ENCODE measurements around the gene NFASC.

The NFASC gene

DNA sequence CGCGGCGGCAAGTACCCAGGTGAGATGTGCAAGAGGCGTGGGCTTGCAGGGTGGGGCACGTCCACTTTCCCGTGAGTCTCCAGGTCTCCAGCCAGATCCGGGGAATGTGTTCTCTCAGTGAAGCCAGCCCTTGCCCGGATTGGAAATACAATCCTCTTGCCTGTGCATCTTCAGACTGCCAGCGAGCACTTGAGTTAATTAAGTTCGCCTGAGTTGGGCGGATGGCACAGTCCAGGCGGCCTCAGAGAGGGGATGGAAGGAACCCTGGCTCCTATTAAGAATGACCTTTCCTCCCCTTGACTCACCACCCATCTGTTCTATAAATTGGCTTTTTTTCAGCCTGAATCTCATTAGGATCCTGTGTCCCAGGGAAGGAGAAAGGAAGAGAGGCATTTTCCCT, 139.0 kb downstream of the NFASC start:
- DNase-seq (ENCODE audit: low spot score) = no peak

DNA sequence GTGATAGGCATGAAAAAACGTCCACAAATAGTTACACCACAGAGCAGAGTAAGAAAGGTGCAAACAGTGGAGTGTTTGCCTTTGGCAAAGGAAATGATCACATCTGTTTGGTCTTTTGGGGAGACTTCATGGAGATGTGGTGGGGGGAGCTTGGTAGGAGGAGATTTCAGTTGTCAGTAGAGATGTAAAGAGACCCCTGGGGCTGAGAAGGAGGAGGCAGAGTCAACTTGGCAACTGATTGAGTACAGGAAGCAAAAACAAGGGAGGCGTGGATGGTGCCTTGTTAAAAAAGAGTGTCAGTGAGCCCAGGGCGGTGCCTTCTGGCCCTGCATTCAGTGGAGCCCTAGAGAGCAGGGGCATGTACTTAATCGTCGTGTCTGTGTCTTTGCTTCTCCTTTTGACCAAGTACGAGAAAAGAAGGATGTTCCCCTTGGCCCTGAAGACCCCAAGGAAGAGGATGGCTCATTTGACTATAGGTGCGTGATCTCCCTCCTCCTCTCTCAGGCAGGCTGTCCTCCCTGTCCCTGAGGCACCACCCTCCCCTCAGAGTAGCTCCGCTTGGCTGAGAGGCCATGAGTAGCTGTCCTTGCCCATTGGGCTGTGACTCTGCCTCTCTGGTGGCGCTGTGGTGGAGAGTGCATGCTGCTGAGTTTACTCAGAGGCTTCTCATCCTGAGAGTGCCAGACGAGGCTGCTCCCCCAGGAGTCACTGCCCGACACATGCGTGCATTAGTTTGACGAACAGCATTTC, 141.9 kb downstream of the NFASC start:
- no peak for DNase-seq (ENCODE audit: low spot score)

- DNase-seq (ENCODE audit: low spot score) = peak; percentile 60
Observed at GRCh38 chr1:205013683-205014367, 143.2 kb downstream of the NFASC start.

DNA sequence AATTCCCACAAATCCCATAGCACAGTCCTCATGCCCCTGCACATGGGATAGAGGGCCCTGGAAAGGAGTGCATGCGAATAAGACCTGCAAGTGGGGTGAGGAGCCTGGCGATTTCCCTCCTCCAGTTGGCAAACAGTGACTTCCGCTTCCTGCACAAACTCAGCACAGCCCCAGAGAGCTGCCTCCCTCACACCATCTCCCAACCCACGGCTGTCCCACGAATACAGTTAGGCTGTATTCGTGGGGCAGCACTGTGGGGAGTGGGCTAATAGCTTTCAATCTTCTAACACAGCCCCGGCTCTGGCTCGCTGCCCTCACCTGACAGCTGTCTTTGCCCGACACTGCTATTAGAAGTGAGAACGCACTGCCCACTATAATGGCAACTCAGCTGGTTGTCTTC, 144.1 kb downstream of the NFASC start:
- DNase-seq (ENCODE audit: low spot score) = no peak

DNA sequence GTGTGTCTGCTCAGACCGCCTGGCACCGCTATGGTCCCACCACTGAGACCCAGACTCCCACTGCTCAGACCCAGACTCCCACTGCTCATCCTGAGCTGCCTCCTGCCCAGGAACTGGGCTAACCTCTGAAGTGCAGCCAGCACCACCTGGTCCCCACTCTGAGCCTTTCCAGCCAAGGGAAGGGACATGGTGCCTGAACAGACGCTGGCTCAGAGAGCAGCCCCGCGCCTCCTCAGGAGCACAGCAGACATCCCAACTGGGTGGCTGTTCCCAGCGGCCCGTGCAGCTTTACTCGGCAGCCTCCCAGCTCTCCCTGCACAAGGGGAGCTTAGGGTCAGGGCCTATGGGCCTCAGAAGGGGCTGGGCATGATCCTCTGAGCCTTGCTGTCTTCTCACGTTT, 144.6 kb downstream of the NFASC start:
- no peak for DNase-seq (ENCODE audit: low spot score)

DNA sequence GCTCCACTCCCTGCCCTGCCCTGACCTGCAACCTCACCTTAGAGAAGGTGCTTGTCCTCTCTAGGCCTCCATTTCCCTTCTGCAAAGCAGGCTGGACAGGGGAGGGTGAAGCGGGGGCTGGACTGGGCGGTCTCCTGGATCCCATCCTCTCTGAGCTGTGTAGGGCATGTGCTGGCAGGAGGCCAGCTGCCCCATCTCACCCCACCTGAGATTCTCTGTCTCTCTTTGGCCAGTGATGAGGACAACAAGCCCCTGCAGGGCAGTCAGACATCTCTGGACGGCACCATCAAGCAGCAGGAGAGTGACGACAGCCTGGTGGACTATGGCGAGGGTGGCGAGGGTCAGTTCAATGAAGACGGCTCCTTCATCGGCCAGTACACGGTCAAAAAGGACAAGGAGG, 145.4 kb downstream of the NFASC start:
- no peak for DNase-seq (ENCODE audit: low spot score)

DNA sequence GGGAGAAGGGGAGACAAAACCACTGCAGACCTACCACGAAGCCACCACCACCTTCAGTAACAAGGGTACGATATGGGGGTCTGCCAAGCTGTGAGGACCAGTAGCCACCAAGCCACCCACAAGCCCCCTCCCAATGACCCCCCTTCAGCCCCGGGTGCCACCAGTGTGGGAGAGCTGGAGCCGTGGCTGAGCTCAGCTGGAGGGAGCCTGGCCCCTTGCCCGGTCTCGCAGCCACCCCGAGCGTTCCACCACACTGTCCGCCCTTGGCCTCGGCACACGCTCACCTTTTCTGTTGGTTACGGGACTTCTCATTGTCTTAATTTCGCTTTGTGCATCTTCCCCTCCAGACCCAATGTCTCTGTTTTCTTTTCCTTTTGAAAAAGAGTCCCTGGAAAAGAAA, 145.9 kb downstream of the NFASC start:
- DNase-seq (ENCODE audit: low spot score) = no peak

DNA sequence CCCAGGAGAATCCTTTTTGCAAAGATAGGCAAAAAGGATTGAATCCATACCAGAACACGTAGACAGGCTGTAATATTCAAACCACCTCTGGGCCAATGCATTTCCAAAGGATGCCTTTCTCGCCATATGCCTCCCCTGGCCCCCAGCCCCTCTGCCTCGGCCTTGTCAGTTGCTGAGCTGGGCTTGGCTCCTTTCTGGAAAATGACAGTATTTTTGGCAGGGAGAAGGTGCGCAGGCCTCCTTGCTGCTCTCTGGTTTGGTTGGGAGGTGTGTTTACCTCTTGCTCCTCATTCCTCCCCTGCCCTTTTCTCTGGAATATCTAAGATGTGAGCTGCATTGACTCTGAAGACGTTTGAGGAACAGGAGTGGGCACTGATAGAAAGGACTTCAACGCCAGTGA, 146.3 kb downstream of the NFASC start:
- DNase-seq (ENCODE audit: low spot score) = no peak

DNA sequence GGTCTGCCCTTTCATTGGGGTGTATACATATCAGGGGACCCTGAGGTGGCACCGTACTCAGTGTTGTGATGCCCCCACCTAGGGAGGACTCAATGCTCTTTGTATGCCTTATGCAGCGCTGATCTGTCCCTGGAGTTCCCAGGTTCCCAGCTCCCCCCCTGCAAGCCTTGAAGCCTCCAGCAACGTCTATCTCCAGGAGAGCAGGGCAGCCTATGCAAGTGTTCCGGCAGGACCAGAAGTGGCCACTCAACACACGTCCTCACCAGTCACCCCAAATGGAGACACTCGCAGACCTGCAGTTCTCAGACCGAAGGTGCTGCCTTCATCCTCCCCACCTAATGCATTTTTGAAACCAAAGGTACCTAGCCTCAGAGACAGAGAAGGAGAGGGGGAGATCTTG, 147.1 kb downstream of the NFASC start:
- DNase-seq (ENCODE audit: low spot score) = no peak

DNA sequence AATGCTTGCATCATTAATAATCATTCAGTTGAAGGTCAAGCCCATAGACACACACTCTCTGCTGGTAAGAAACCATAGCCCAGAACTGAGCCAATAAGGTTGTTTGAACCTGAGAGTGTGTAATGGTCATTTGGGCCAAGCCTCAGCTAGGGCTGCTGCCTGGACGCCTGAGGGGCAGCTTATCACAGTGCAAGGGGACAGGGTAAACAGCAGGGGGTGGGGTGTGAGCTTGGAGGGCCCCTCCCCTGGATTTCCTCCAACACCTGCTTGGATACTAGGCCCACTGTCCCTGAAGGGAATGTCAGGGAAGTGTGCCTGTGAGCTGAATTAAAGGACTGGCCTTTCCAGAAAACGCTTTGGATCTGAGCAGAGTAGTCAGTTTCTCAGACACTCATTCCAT, 147.7 kb downstream of the NFASC start:
- DNase-seq (ENCODE audit: low spot score) = no peak

DNA sequence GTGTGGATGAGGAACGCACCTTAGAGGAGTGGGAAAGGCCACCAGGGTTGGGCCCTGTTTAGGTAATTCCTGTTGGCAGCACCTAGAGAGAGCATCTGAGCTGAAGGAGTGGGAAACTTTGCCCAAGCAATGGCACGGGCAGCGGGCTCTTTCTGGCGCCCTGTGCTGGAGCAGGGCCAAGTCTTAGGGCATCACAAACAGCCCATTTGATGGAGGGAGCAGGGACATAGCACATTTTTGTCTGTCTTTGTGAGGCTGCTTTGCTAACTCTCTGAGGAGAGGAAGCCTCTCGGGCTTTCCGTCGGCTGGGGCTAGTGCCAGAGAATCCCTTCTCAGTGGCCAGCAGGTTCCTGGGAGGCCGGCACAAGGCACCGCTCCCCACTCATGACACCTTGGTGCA, 149.8 kb downstream of the NFASC start:
- no peak for DNase-seq (ENCODE audit: low spot score)

GRCh38 chr1:205024679-205025078, 154.0 kb downstream of the NFASC start:
- DNase-seq (ENCODE audit: low spot score) = no peak

DNA sequence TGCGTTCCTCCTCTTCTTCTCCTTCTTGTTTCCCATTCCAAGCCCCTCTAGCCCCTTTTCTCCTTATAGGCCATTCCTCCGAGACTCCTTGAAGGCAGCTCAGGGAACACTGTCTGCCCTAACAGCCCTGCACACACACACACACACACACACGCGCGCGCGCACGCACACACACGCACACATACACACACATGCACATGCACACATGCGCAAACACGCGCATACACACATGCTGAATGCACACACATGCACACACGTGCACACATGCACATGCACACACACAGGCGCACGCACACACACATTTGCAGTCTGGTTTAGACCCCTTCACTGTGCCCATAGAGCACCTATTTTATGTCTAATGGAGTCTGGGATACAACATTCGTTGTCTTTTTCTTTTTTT, 154.6 kb downstream of the NFASC start:
- DNase-seq (ENCODE audit: low spot score) = no peak

GRCh38 chr1:205026181-205026580, 155.5 kb downstream of the NFASC start:
- peak; percentile 58 for DNase-seq (ENCODE audit: low spot score)

- no peak for DNase-seq (ENCODE audit: low spot score)
Observed at GRCh38 chr1:205028390-205028789, 157.7 kb downstream of the NFASC start.

DNA sequence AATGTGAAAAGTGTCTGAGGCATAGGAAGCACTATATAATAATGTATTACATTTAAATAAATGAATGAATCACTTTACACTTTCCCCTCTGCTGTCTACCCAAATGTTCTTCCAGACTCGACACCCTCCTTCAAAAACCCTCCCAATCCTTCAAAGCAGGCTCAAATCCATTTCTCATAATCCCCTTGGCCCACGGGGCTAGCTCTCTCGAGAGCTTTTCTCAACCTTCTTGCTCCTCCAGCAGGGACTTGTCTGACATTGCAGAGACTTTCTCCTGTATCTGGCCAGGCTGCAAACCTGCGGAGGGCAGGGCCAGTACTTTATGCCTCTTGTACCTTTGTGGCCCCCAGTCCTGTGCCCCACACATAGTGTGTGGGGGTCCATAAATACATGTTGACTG, 158.3 kb downstream of the NFASC start:
- no peak for DNase-seq (ENCODE audit: low spot score)

GRCh38 chr1:205030241-205030640, 159.6 kb downstream of the NFASC start:
- DNase-seq (ENCODE audit: low spot score) = no peak

GRCh38 chr1:205030896-205031295, 160.2 kb downstream of the NFASC start:
- no peak for DNase-seq (ENCODE audit: low spot score)

DNA sequence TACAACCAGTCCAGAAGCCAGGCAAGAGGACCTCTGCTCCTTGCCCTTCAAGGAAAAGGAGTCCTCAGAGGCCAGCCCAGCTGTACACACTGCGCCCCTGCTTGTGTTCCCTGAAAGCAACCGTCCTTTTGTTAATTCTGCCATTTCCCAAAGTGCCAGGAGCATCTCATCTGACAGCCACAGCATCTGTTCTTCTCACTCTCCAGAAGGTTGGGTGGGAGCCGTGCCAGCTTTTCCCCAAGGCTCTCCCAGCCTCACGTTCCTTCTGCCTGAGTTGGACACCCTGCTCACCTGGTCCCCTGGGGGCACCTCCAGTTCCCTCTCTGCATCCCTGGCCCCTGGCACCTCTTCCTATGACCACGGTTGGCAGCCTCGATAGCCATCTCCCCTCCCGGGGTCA, 161.8 kb downstream of the NFASC start:
- no peak for DNase-seq (ENCODE audit: low spot score)

GRCh38 chr1:205037539-205037938, 166.9 kb downstream of the NFASC start:
- no peak for DNase-seq (ENCODE audit: low spot score)

- DNase-seq (ENCODE audit: low spot score) = no peak
Observed at GRCh38 chr1:205038132-205038786, 167.6 kb downstream of the NFASC start.

DNA sequence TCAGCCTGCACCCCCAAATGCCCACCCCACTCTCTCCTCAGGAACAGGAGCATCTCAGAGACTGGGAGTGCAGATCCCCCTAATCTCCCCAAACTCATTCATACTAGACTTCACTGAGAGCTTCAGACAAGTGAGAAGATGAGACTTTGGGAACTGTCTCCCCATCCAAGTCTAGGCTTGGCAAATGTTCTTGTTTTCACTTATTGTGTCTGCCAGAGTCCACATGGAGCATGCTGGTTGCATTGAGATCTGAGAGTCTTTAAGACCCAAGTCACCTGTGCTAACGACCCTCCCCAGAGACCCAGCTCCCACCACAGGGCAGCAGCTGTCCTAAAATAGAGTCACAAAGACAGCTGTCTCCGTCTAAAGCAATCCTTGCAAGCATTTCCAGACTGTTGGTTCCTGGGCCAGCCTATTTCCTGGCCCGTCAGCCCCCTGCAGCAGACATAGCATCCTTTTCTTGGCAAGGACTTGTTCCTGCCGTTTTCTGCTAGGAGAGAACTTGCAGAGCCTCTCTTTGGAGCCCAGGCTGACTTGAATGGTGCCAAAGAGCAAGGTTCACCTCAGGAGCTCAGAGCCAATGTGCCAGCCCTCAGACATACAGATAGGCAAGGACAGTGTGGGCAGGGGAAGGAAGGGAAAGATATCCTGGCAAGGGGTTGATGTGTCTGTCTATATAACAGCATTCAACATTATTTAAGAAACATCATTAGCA, 170.5 kb downstream of the NFASC start:
- DNase-seq (ENCODE audit: low spot score) = no peak

Data from iPS-NIHi11 (cell line).